Measurements from ENCODE around the gene NCAPG2.
"Not testable (repeated sequence)": the region's sequence is repeated elsewhere in the genome, so short reads cannot be mapped to it uniquely, and the experiment has no call there.

The NCAPG2 gene

GRCh38 chr7:158698657-158699195 is 5.9 kb downstream of the NCAPG2 start:
- TF ChIP-seq, protein P1, sequence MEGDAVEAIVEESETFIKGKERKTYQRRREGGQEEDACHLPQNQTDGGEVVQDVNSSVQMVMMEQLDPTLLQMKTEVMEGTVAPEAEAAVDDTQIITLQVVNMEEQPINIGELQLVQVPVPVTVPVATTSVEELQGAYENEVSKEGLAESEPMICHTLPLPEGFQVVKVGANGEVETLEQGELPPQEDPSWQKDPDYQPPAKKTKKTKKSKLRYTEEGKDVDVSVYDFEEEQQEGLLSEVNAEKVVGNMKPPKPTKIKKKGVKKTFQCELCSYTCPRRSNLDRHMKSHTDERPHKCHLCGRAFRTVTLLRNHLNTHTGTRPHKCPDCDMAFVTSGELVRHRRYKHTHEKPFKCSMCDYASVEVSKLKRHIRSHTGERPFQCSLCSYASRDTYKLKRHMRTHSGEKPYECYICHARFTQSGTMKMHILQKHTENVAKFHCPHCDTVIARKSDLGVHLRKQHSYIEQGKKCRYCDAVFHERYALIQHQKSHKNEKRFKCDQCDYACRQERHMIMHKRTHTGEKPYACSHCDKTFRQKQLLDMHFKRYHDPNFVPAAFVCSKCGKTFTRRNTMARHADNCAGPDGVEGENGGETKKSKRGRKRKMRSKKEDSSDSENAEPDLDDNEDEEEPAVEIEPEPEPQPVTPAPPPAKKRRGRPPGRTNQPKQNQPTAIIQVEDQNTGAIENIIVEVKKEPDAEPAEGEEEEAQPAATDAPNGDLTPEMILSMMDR (IDR thresholded peaks at IDR 0.05): no peak
- no peak for TF ChIP-seq ZFX (IDR thresholded peaks at IDR 0.05; ENCODE audit: borderline replicate concordance)
- H3K27ac ChIP-seq: no peak overlapping the region

- not testable (repeated sequence) for H3K27ac ChIP-seq
Measured at GRCh38 chr7:158697597-158697996, 7.0 kb downstream of the NCAPG2 start.

GRCh38 chr7:158695726-158696452 is 8.7 kb downstream of the NCAPG2 start:
- TF ChIP-seq, protein P1 (IDR thresholded peaks at IDR 0.05): peak; percentile 22; the same call in 1 of the 2 replicates
- TF ChIP-seq ZFX (IDR thresholded peaks at IDR 0.05; ENCODE audit: borderline replicate concordance): no peak
- no peak overlapping the region for H3K27ac ChIP-seq

DNA sequence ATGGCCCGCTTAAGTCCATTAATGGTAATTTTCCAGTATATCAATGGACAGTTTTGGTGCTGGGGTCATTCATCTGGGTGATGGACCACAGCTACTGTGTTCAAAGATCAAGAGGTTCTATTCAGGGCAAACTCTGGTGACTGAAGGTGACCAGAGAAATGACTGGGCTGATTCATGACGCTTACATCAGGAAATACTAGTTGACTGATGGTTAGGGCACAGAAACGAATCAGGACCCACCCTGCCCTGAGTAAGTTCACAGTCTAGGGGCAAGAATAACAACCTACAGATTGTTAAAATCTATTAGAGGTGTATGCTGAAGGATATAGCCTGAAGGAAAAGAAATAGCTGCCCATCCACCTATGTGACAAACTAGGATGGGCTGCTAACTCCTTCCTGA is 9.5 kb downstream of the NCAPG2 start:
- TF ChIP-seq, protein P1 (IDR thresholded peaks at IDR 0.05): no peak
- TF ChIP-seq ZFX (IDR thresholded peaks at IDR 0.05; ENCODE audit: borderline replicate concordance): no peak
- H3K27ac ChIP-seq: no peak overlapping the region

DNA sequence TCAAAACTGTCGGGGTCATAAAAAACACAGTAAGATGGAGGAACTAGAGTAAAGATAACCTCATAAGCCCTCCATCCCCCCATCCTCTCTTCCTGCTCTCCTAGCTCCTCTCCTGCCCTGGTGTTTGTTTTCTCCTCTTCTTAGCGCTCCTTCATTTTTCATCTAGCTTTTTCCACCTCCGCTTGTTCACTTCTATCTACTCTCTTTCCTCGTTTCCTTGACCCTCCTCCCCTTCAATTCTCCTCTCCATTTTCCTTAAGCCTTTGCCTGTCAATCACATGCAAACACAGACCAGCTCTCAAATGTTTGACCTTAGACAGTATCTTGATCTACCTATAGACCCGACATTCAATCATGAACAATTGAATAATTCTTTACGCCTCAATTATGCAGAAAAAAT is 10.0 kb downstream of the NCAPG2 start:
- H3K27ac ChIP-seq: no peak overlapping the region
- no peak for TF ChIP-seq ZFX (IDR thresholded peaks at IDR 0.05; ENCODE audit: borderline replicate concordance)
- TF ChIP-seq, protein P1 (IDR thresholded peaks at IDR 0.05): no peak

DNA sequence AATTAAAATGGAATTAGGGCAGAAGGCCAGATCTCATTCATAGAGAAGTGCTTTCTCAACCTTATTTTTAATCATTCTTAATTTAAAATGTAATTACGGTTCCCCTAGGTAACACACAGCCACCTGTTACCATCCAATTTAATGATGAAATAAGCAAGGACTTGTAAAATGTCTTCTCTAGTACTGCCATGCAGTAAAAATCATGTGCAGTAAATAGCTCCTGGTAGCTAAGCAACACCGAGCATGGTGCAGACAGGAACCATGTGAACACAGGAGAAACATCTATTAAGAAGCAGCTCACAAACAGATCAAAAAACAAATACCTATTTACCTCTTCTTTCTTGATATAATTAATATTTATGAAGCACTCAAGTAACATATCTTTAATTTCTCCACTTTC is 15.1 kb downstream of the NCAPG2 start:
- no peak for TF ChIP-seq ZFX (IDR thresholded peaks at IDR 0.05; ENCODE audit: borderline replicate concordance)
- TF ChIP-seq, protein P1 (IDR thresholded peaks at IDR 0.05): no peak
- no peak overlapping the region for H3K27ac ChIP-seq

DNA sequence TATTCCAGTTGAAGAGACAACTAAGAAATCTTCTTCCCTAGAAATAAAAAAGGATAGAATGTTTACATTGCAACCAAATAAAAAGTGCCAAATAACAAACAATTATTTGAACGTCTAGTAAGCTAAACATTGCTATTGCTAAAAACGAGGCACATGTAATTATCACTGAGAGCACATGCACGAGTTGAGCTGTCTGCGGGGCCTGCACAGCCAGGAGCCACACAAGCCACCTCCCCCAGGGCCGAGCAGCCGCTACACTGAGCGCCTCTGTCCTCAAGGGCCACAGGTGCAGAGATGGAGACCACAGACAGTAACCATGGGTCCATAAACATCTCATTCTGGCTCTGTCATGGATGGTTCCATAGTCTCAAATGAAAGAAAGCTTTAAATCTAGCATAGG is 17.2 kb downstream of the NCAPG2 start:
- TF ChIP-seq, protein P1 (IDR thresholded peaks at IDR 0.05): no peak
- no peak for TF ChIP-seq ZFX (IDR thresholded peaks at IDR 0.05; ENCODE audit: borderline replicate concordance)
- H3K27ac ChIP-seq: no peak overlapping the region

Measured in 22Rv1 (cell line).